ENCODE data around the gene TANGO6. TPM values are rescaled to one million over a fixed set of nuclear protein-coding genes. Genes with fewer than 3 reads are reported as not detected.

TANGO6 gene
- total RNA-seq, 1 donor from 2014 or later, result 10.9 TPM

DNA sequence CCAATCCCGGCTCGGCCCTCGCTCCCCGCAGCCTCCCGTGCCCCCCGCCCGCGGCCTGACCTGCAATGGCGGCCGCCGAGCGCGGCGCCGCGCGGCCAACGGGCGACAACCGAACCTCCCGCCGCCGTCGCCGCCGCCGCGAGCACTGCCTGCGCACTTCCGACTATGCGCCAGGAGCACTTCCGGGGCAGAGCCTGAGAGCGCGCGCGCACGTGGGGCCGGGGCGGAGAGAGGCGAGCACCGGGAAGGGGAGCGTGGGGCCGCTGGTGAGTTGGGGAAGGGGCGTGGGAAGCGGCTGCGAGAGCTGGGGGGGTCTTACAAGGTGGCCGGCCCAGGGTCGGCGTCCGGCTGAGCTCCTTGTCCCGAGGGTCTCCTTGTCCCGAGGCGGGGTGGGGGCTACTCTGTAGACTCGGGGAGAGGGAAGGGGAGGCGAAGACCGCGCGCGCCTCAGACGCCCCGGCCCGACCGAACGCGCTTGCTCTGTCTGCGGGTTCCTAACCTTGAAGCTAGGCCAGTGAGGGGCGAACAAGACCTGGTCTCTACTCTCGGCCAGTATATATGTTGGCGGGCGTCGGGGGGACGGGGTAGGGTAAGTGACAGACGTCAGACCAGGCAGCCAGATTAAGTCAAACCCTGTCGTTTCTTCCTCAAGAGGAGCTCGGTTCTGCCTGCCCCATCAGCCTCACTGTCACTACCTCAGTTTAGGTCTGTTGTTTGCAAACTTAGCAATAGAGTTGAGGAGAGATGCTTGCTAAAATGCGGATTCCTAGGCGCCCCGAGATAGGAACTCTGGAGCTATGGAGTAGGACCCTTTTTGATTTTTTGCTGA lies 289.3 kb downstream of the TANGO6 start, which contains the start of the genes CHTF8 and UTP4:
Gene CHTF8 (minus strand): TSS at position 165 of the 829 bp plus-strand sequence. CDS start 11,130 bp downstream, outside the sequence.
Gene UTP4 (plus strand): TSS at position 226 of the 829 bp plus-strand sequence. CDS start 811 bp downstream, outside the sequence.
- no peaks in the 10 kb centered on the region for H3K27me3 ChIP-seq (ENCODE audit: control insufficient read depth, insufficient read depth, low read length)
- TF ChIP-seq, protein P1, sequence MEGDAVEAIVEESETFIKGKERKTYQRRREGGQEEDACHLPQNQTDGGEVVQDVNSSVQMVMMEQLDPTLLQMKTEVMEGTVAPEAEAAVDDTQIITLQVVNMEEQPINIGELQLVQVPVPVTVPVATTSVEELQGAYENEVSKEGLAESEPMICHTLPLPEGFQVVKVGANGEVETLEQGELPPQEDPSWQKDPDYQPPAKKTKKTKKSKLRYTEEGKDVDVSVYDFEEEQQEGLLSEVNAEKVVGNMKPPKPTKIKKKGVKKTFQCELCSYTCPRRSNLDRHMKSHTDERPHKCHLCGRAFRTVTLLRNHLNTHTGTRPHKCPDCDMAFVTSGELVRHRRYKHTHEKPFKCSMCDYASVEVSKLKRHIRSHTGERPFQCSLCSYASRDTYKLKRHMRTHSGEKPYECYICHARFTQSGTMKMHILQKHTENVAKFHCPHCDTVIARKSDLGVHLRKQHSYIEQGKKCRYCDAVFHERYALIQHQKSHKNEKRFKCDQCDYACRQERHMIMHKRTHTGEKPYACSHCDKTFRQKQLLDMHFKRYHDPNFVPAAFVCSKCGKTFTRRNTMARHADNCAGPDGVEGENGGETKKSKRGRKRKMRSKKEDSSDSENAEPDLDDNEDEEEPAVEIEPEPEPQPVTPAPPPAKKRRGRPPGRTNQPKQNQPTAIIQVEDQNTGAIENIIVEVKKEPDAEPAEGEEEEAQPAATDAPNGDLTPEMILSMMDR (IDR thresholded peaks at IDR 0.05; ENCODE audit: insufficient read depth, low read length, poor library complexity, severe bottlenecking), result no peak
- DNase-seq (ENCODE audit: low read depth), result peak; percentile 29
- no peaks in the 10 kb centered on the region for H3K36me3 ChIP-seq (ENCODE audit: control insufficient read depth, insufficient read depth, low read length)
- peak within 1 kb of the TSS; percentile 98 for H3K4me3 ChIP-seq (ENCODE audit: low read depth, low read length)

DNA sequence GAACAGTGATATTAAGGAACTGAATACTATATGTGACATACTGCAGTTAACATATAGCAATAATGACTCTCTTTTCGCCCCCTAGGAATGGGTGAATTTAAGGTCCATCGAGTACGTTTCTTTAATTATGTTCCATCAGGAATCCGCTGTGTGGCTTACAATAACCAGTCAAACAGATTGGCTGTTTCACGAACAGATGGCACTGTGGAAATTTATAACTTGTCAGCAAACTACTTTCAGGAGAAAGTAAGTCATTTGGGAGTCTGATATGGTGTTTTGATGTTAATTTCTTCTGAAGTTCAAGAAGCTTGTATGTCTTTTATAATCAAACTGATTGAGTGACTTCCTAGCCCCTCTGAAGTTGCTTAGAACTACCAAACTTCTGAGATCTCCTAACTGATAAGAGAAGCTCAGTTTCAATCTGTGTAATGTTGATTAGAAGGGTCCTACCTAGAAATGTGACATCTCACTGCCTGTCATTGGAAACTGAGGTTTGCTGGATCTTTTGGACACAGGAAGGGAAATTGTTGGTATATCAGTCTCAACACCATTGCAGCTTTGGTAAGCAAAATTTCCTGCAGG lies 290.1 kb downstream of the TANGO6 start:
- TF ChIP-seq, protein P1 (IDR thresholded peaks at IDR 0.05; ENCODE audit: insufficient read depth, low read length, poor library complexity, severe bottlenecking), result no peak
- H3K27me3 ChIP-seq (ENCODE audit: control insufficient read depth, insufficient read depth, low read length), result no peaks in the 10 kb centered on the region
- H3K36me3 ChIP-seq (ENCODE audit: control insufficient read depth, insufficient read depth, low read length), result peaks cover 1% of the 10 kb centered on the region
- DNase-seq (ENCODE audit: low read depth), result no peak
- peak overlapping the region; percentile 98 for H3K4me3 ChIP-seq (ENCODE audit: low read depth, low read length)

Other genes with a start within 250 kb of the TANGO6 start
- 173 and 201 TPM in 2 replicates for gene CDH3, start 198.2 kb upstream of the TANGO6 start, total RNA-seq
- 84.4 and 85.8 TPM in 2 replicates for gene CDH1, start 106.2 kb upstream of the TANGO6 start, total RNA-seq